HepG2 (cell line): ENCODE measurements around the gene TEX261. TPM values are rescaled to one million over a fixed set of nuclear protein-coding genes. Genes with fewer than 3 reads are reported as not detected.

ENCODE experiments used
- ATAC-seq: fragments of 200-7000 bp; cut with Tn5 transposase; 3 replicates; pipeline ENCODE4 v1.9.1; 2020; ENCODE audit warnings: mild to moderate bottlenecking, moderate library complexity
- BruUV-seq: library from RNA; stranded (reverse); fragments of 400-500 nt; replicated peaks from 2 replicates; lab custom pipeline; 2021; lab: Mats Ljungman, UMichigan
- CTCF ChIA-PET: fragments of 300-600 bp; formaldehyde crosslinking; extraction: SDS; loops from one replicate; lab custom pipeline; 2021; ENCODE audit warnings: low total read pairs, inconsistent platforms, low intra/inter-chr PET ratio; lab: Yijun Ruan, JAX
- POLR2A ChIA-PET: fragments of 350-600 bp; sonication (Branson Sonifier 250); formaldehyde crosslinking; loops from one replicate; lab custom pipeline; 2020; ENCODE audit warnings: antibody characterized with exemption, inconsistent platforms; lab: Yijun Ruan, JAX
- DNase-seq: peaks from one replicate; pipeline ENCODE4 v3.0.0-alpha.2; 2015; ENCODE audit warnings: low spot score
- FAIRE-seq: peaks from 3 replicates; lab custom pipeline; 2011; peaks lifted over from hg19 to GRCh38; lab: Jason Lieb, UNC
- H2AFZ ChIP-seq: one replicate; pipeline ENCODE4 v1.6.1; 2011; ENCODE audit warnings: low read length, inconsistent platforms
- H3K27ac ChIP-seq: fragments of 300-600 bp; 3 replicates; pipeline ENCODE4 v1.8.0; 2011; ENCODE audit warnings: mixed run types, mild to moderate bottlenecking, mixed read lengths, low read length, inconsistent platforms; ENCODE audit not compliant: insufficient read depth; ENCODE audit errors: extremely low read length
- H3K27me3 ChIP-seq, 2 experiments: fragments of 200-600 bp in 1 of 2; 2 replicates in 1 of 2; 3 replicates in 1 of 2; pipeline versions ENCODE4 v1.6.0 to v1.8.0; 2011; ENCODE audit warnings: low read length in 2 of 2, mild to moderate bottlenecking in 2 of 2, moderate library complexity in 2 of 2, inconsistent platforms in 1 of 2; ENCODE audit not compliant: insufficient read depth in 2 of 2, control insufficient read depth in 1 of 2
- H3K36me3 ChIP-seq, 2 experiments: fragments of 200-600 bp in 1 of 2; replicated peaks in 1 of 2; 2 replicates in 1 of 2; 3 replicates in 1 of 2; pipeline versions ENCODE4 v1.5.1 to v1.8.0; 2011; ENCODE audit warnings: low read length in 2 of 2, inconsistent platforms in 1 of 2; ENCODE audit not compliant: insufficient read depth in 2 of 2, control insufficient read depth in 1 of 2
- H3K4me1 ChIP-seq: 2 replicates; pipeline ENCODE4 v1.5.1; 2012; ENCODE audit warnings: low read length, inconsistent platforms; ENCODE audit not compliant: insufficient read depth
- H3K4me2 ChIP-seq: 2 replicates; pipeline ENCODE4 v1.6.0; 2011; ENCODE audit warnings: low read depth, low read length, inconsistent platforms
- H3K4me3 ChIP-seq, 3 experiments: fragments of 200-600 bp in 1 of 3; sonication (generic), shearing (Covaris generic) in 1 of 3; replicated peaks in 1 of 3; 2 replicates each; pipeline ENCODE4 v1.5.1; 2011 to 2016; ENCODE audit warnings: low read length in 3 of 3, inconsistent platforms in 2 of 3, low read depth in 2 of 3, mild to moderate bottlenecking in 2 of 3, control low read depth in 1 of 3, mixed read lengths in 1 of 3; ENCODE audit not compliant: insufficient read depth in 1 of 3
- H3K79me2 ChIP-seq: one replicate; pipeline ENCODE4 v1.6.1; 2011; ENCODE audit warnings: low read length, inconsistent platforms; ENCODE audit not compliant: insufficient read depth
- H3K9ac ChIP-seq: 2 replicates; pipeline ENCODE4 v1.6.0; 2011; ENCODE audit warnings: mild to moderate bottlenecking, low read depth, low read length, inconsistent platforms; ENCODE audit not compliant: insufficient read depth
- H3K9me3 ChIP-seq: 2 replicates; pipeline ENCODE4 v1.5.1; 2012; ENCODE audit warnings: mild to moderate bottlenecking, low read length
- H4K20me1 ChIP-seq: 2 replicates; pipeline ENCODE4 v1.6.0; 2011; ENCODE audit warnings: inconsistent platforms, mild to moderate bottlenecking, low read length, moderate library complexity; ENCODE audit not compliant: insufficient read depth
- ATF1 ChIP-seq: IDR thresholded peaks from 2 replicates; pipeline ENCODE4 v1.6.1; 2016; ENCODE audit warnings: mild to moderate bottlenecking, control low read depth
- BCL6 ChIP-seq: IDR thresholded peaks from 2 replicates; pipeline ENCODE4 v1.6.1; 2016; ENCODE audit warnings: missing genetic modification reagents, missing compliant biosample characterization
- HOXD1 ChIP-seq: sonication (generic); formaldehyde crosslinking; IDR thresholded peaks from 2 replicates; pipeline ENCODE4 v1.5.0; 2020; ENCODE audit warnings: missing genetic modification reagents
- MED13 ChIP-seq: sonication (generic); formaldehyde crosslinking; IDR thresholded peaks from 2 replicates; pipeline ENCODE4 v1.5.0; 2020; ENCODE audit warnings: missing genetic modification reagents
- PHF20 ChIP-seq: sonication (generic); formaldehyde crosslinking; IDR thresholded peaks from 2 replicates; pipeline ENCODE4 v1.5.0; 2020; ENCODE audit warnings: mild to moderate bottlenecking, missing genetic modification reagents
- PRPF4 ChIP-seq: fragments of 200-400 bp; formaldehyde crosslinking; IDR thresholded peaks from 2 replicates; pipeline ENCODE4 v1.6.1; 2016; ENCODE audit warnings: low read length, low read depth; ENCODE audit not compliant: poor library complexity, severe bottlenecking
- RARA ChIP-seq: IDR thresholded peaks from 2 replicates; pipeline ENCODE4 v1.6.1; 2016; ENCODE audit warnings: missing genetic modification reagents, missing compliant biosample characterization
- RBM39 ChIP-seq: fragments of 200-400 bp; formaldehyde crosslinking; IDR thresholded peaks from one replicate; pipeline ENCODE4 v1.6.1; 2018; ENCODE audit warnings: antibody characterized with exemption, mild to moderate bottlenecking, low read depth, low read length; ENCODE audit not compliant: poor library complexity, severe bottlenecking
- RFXAP ChIP-seq: sonication (generic); formaldehyde crosslinking; IDR thresholded peaks from 2 replicates; pipeline ENCODE4 v1.4.0; 2020; ENCODE audit warnings: missing genetic modification reagents, borderline replicate concordance
- RORA ChIP-seq: sonication (generic); formaldehyde crosslinking; IDR thresholded peaks from 2 replicates; pipeline ENCODE4 v1.5.0; 2020; ENCODE audit warnings: mild to moderate bottlenecking, missing genetic modification reagents, moderate library complexity
- TEAD2 ChIP-seq: sonication (generic); formaldehyde crosslinking; IDR thresholded peaks from 2 replicates; pipeline ENCODE4 v1.9.0; 2021; ENCODE audit warnings: missing genetic modification reagents
- TMF1 ChIP-seq: sonication (generic); formaldehyde crosslinking; IDR thresholded peaks from 2 replicates; pipeline ENCODE4 v1.8.1; 2022; ENCODE audit warnings: low read depth, missing genetic modification reagents
- ZNF207 ChIP-seq: fragments of 450-650 bp; IDR thresholded peaks from 2 replicates; pipeline ENCODE4 v1.6.1; 2016; ENCODE audit warnings: antibody characterized with exemption, borderline replicate concordance
- ZNF337 ChIP-seq: sonication (generic); formaldehyde crosslinking; IDR thresholded peaks from 2 replicates; pipeline ENCODE4 v1.5.1; 2020; ENCODE audit warnings: missing genetic modification reagents, low read depth, mild to moderate bottlenecking, borderline replicate concordance
- ZNF572 ChIP-seq: sonication (generic); formaldehyde crosslinking; IDR thresholded peaks from 2 replicates; pipeline ENCODE4 v1.5.1; 2020; ENCODE audit warnings: mild to moderate bottlenecking, missing genetic modification reagents
- ZNF761 ChIP-seq: sonication (generic); formaldehyde crosslinking; conservative IDR thresholded peaks from 2 replicates; pipeline ENCODE4 v1.4.0; 2020; ENCODE audit warnings: mild to moderate bottlenecking, missing genetic modification reagents
- WGBS: methylation state at CpG from one replicate; pipeline ENCODE4 v1.1.6; 2017; ENCODE audit warnings: low lambda C conversion rate; 5-methylcytosine and 5-hydroxymethylcytosine counted together
- in situ Hi-C: cut with HindIII; loops from 2 replicates; pipeline ENCODE4 v1.10.0; 2017; ENCODE audit warnings: low pct_unique_long_range_greater_than_20kb; ENCODE audit not compliant: extremely low pct_ligation_motif_present
- intact Hi-C: fragments of 100-400 bp; cut with micrococcal nuclease; formaldehyde crosslinking; loops from one replicate; pipeline ENCODE4 v1.10.0; 2022; ENCODE audit not compliant: unreplicated experiment
- polyA plus RNA-seq, 8 experiments: library from polyadenylated mRNA; depleted of rRNA in 3 of 8; stranded (reverse) in 7 of 8; unstranded in 1 of 8; fragments of >200 nt; fragmentation: Illumina TruSeq in 4 of 8; extraction: Trizol in 4 of 8; gene quantifications; 2 replicates each; pipeline versions ENCODE4 v1.2.1 to v1.2.3, GENCODE V29; 2011 to 2016; ENCODE audit warnings: low read depth in 4 of 8, missing spikeins in 1 of 8, mixed read lengths in 1 of 8; ENCODE audit not compliant: insufficient read depth in 1 of 8
- total RNA-seq, 5 experiments: library from RNA; depleted of rRNA; stranded (reverse); fragments of >200 nt; fragmentation: Illumina TruSeq; extraction: Trizol; gene quantifications; 2 replicates each; pipeline ENCODE4 v1.2.3, GENCODE V29; 2016; ENCODE audit warnings: low read depth in 1 of 5
- TF ChIP-seq, protein P1 (sequence below): sonication (generic); formaldehyde crosslinking; IDR thresholded peaks from 2 replicates; pipeline ENCODE4 v1.4.0; 2020; ENCODE audit warnings: missing genetic modification reagents, borderline replicate concordance
- TF ChIP-seq, protein P2 (sequence below): sonication (generic); formaldehyde crosslinking; IDR thresholded peaks from 2 replicates; pipeline ENCODE4 v1.8.0; 2022; ENCODE audit warnings: mild to moderate bottlenecking, missing genetic modification reagents, moderate library complexity
- TF ChIP-seq, protein P3 (sequence below): IDR thresholded peaks from 2 replicates; pipeline ENCODE4 v1.6.1; 2018; ENCODE audit warnings: missing genetic modification reagents

TEX261 gene
- total and polyA plus RNA-seq, 2 of the 13 experiments (the other 11 are each of a cell fraction or from before 2014, with no cell fraction given) = 43.8 to 78.7 TPM

DNA sequence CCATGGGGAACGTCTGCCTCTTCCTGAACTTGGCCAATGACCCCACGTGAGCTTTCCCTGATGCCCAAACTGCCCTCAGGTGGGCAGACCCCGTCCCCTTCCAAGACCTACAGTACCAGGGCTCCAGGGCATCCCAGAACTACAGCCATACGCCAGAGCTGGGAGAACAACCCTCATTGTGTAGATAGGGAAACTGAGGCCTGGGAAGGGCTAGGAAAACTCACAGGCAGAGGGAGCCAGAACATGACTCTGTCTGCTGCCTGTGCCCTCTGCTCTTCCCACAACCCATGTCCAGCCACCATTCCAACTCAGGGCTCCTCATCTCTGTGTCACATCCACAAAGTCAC lies 33.1 kb downstream of the TEX261 start:
- in situ Hi-C loops (no loop called here), intact Hi-C loops (no loop called here)
- ATAC-seq = no peak
- no peak overlapping the region for H3K9ac ChIP-seq
- no peak overlapping the region for H3K4me2 ChIP-seq
- H4K20me1 ChIP-seq = no peaks in the 10 kb centered on the region
- no peak overlapping the region for H2AFZ ChIP-seq
- ChIA-PET CTCF (no interaction called here), POLR2A (interaction anchor here (1.0 kb wide), 1 partner anchor 15 kb away, joined by 3 read pairs; no protein-coding TSS in a partner anchor)
- peaks cover 0 to 6% of the 10 kb centered on the region in 2 experiments; a peak in 3 of 5 replicates for H3K27me3 ChIP-seq
- no peak overlapping the region for H3K4me3 ChIP-seq
- FAIRE-seq = no peak
- no peak overlapping the region for H3K27ac ChIP-seq
- no peaks in the 10 kb centered on the region for H3K9me3 ChIP-seq
- BruUV-seq = no TSS peak
- no peak for DNase-seq
- no peak for TF ChIP-seq TEAD2 (CRISPR knock-in tag)
- TF ChIP-seq RBM39 = no peak
- TF ChIP-seq, protein P1, sequence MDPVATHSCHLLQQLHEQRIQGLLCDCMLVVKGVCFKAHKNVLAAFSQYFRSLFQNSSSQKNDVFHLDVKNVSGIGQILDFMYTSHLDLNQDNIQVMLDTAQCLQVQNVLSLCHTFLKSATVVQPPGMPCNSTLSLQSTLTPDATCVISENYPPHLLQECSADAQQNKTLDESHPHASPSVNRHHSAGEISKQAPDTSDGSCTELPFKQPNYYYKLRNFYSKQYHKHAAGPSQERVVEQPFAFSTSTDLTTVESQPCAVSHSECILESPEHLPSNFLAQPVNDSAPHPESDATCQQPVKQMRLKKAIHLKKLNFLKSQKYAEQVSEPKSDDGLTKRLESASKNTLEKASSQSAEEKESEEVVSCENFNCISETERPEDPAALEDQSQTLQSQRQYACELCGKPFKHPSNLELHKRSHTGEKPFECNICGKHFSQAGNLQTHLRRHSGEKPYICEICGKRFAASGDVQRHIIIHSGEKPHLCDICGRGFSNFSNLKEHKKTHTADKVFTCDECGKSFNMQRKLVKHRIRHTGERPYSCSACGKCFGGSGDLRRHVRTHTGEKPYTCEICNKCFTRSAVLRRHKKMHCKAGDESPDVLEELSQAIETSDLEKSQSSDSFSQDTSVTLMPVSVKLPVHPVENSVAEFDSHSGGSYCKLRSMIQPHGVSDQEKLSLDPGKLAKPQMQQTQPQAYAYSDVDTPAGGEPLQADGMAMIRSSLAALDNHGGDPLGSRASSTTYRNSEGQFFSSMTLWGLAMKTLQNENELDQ (CRISPR knock-in tag) = no peak
- no peak for TF ChIP-seq BCL6 (CRISPR knock-in tag)
- no peak for TF ChIP-seq RARA (CRISPR knock-in tag)
- TF ChIP-seq ZNF337 (CRISPR knock-in tag) = no peak
- no peak for TF ChIP-seq ATF1 (CRISPR knock-in tag)
- no peak for TF ChIP-seq RORA
- no peak for TF ChIP-seq TMF1 (CRISPR knock-in tag)
- no peak for TF ChIP-seq ZNF572 (CRISPR knock-in tag)
- no peak for TF ChIP-seq PHF20 (CRISPR knock-in tag)
- no peak for TF ChIP-seq MED13 (CRISPR knock-in tag)
- TF ChIP-seq, protein P2, sequence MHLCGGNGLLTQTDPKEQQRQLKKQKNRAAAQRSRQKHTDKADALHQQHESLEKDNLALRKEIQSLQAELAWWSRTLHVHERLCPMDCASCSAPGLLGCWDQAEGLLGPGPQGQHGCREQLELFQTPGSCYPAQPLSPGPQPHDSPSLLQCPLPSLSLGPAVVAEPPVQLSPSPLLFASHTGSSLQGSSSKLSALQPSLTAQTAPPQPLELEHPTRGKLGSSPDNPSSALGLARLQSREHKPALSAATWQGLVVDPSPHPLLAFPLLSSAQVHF (CRISPR knock-in tag) = no peak
- no peak for TF ChIP-seq RFXAP (CRISPR knock-in tag)
- no peak for TF ChIP-seq PRPF4
- no peak for TF ChIP-seq ZNF761 (CRISPR knock-in tag)
- no peak for TF ChIP-seq ZNF207
- TF ChIP-seq HOXD1 (CRISPR knock-in tag) = no peak
- TF ChIP-seq, protein P3, sequence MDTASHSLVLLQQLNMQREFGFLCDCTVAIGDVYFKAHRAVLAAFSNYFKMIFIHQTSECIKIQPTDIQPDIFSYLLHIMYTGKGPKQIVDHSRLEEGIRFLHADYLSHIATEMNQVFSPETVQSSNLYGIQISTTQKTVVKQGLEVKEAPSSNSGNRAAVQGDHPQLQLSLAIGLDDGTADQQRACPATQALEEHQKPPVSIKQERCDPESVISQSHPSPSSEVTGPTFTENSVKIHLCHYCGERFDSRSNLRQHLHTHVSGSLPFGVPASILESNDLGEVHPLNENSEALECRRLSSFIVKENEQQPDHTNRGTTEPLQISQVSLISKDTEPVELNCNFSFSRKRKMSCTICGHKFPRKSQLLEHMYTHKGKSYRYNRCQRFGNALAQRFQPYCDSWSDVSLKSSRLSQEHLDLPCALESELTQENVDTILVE = no peak
- H3K36me3 ChIP-seq = no peaks in the 10 kb centered on the region
- H3K79me2 ChIP-seq = no peaks in the 10 kb centered on the region
- 30% methylated on average over 2 of the region's 4 CpGs for WGBS
- peaks cover 18% of the 10 kb centered on the region for H3K4me1 ChIP-seq
